ENCODE results near the gene NDFIP2. TPM values are rescaled to one million over a fixed set of nuclear protein-coding genes. Genes with fewer than 3 reads are reported as not detected.

The NDFIP2 gene
- total RNA-seq, 1 experiment from 2014 or later = 49.6 TPM

- ATAC-seq (no peak), DNase-seq (ENCODE audit: low read depth, low spot score) (no peak)
- H3K9me2 ChIP-seq (ENCODE audit: insufficient read depth) = no peaks in the 10 kb centered on the region
- no peak overlapping the region for H3K4me2 ChIP-seq (ENCODE audit: low read length)
- intact Hi-C loops (cut with micrococcal nuclease) = no loop called here
- H3K36me3 ChIP-seq (ENCODE audit: control insufficient read depth in 1 of 2, insufficient read depth in 2 of 2, low read length in 2 of 2) = no peaks in the 10 kb centered on the region
- BruUV-seq (replicated peaks) = no TSS peak
- no peaks in the 10 kb centered on the region for H3K9me3 ChIP-seq (ENCODE audit: control insufficient read depth in 1 of 2, insufficient read depth in 1 of 2, low read depth in 1 of 2, low read length in 2 of 2)
- TF ChIP-seq ZNF274 (IDR thresholded peaks at IDR 0.05; ENCODE audit: low read depth, low read length) = no peak
- TF ChIP-seq RAD21 (IDR thresholded peaks at IDR 0.05; ENCODE audit: low read depth) = no peak
- no peak for TF ChIP-seq YY1 (IDR thresholded peaks at IDR 0.05; ENCODE audit: extremely low read depth, insufficient replicate concordance, low read depth, low read length)
- TF ChIP-seq, protein P1, sequence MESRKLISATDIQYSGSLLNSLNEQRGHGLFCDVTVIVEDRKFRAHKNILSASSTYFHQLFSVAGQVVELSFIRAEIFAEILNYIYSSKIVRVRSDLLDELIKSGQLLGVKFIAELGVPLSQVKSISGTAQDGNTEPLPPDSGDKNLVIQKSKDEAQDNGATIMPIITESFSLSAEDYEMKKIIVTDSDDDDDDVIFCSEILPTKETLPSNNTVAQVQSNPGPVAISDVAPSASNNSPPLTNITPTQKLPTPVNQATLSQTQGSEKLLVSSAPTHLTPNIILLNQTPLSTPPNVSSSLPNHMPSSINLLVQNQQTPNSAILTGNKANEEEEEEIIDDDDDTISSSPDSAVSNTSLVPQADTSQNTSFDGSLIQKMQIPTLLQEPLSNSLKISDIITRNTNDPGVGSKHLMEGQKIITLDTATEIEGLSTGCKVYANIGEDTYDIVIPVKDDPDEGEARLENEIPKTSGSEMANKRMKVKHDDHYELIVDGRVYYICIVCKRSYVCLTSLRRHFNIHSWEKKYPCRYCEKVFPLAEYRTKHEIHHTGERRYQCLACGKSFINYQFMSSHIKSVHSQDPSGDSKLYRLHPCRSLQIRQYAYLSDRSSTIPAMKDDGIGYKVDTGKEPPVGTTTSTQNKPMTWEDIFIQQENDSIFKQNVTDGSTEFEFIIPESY (IDR thresholded peaks at IDR 0.05; ENCODE audit: extremely low read depth, insufficient replicate concordance, low read length) = no peak
- no peak for TF ChIP-seq EZH2phosphoT487 (IDR thresholded peaks at IDR 0.05; ENCODE audit: borderline replicate concordance)
- TF ChIP-seq POLR2AphosphoS5 (IDR thresholded peaks at IDR 0.05; ENCODE audit: low read depth, low read length) = no peak
- no peak for TF ChIP-seq EGR1 (IDR thresholded peaks at IDR 0.05; ENCODE audit: low read depth)
- no peak for TF ChIP-seq ATF3 (IDR thresholded peaks at IDR 0.05)
- TF ChIP-seq, protein P2, sequence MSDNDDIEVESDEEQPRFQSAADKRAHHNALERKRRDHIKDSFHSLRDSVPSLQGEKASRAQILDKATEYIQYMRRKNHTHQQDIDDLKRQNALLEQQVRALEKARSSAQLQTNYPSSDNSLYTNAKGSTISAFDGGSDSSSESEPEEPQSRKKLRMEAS (IDR thresholded peaks at IDR 0.05) = no peak
- TF ChIP-seq SRF (IDR thresholded peaks at IDR 0.05; ENCODE audit: low read depth) = no peak
- TF ChIP-seq SP1 (IDR thresholded peaks at IDR 0.05; ENCODE audit: low read depth) = no peak
- TF ChIP-seq ZFX (IDR thresholded peaks at IDR 0.05) = no peak
- no peak for TF ChIP-seq CTCF (IDR thresholded peaks at IDR 0.05 in 2 of 3, conservative IDR thresholded peaks at IDR 0.05 in 1 of 3; ENCODE audit: borderline replicate concordance in 1 of 3, insufficient read depth in 1 of 3, low read depth in 2 of 3, low read length in 2 of 3)
- no peak for TF ChIP-seq CBX3 (IDR thresholded peaks at IDR 0.05; ENCODE audit: low read depth)
- no peak for TF ChIP-seq FOSL1 (IDR thresholded peaks at IDR 0.05; ENCODE audit: low read depth)
- TF ChIP-seq TCF7L2 (IDR thresholded peaks at IDR 0.05; ENCODE audit: borderline replicate concordance, extremely low read depth, insufficient read depth, insufficient read length) = no peak
- no peak for TF ChIP-seq REST (IDR thresholded peaks at IDR 0.05; ENCODE audit: low read depth)
- TF ChIP-seq JUND (IDR thresholded peaks at IDR 0.05) = no peak
- no peak overlapping the region for H3K9ac ChIP-seq (ENCODE audit: low read length)
- H3K27me3 ChIP-seq (ENCODE audit: insufficient read depth, low read length) = no peaks in the 10 kb centered on the region
- CTCF ChIA-PET = no interaction called here
- peaks cover 99% of the 10 kb centered on the region for H3K79me2 ChIP-seq (ENCODE audit: insufficient read depth, low read length)
- H4K20me1 ChIP-seq (ENCODE audit: insufficient read depth) = peaks cover 9% of the 10 kb centered on the region; the same call in 1 of the 2 replicates
- no peak overlapping the region for H2AFZ ChIP-seq (ENCODE audit: low read depth, low read length, poor library complexity, severe bottlenecking)
- H3K4me1 ChIP-seq (ENCODE audit: control insufficient read depth in 1 of 2, insufficient read depth in 2 of 2, low read length in 2 of 2) = no peaks in the 10 kb centered on the region
- POLR2A ChIA-PET = no interaction called here
- RAD21 ChIA-PET (ENCODE audit: low non-redundant PET in 1 of 2, low total read pairs in 2 of 2, uncharacterized antibody in 2 of 2, unreplicated experiment in 2 of 2) = no interaction called here
- H3K4me3 ChIP-seq (replicated peaks in 1 of 2; ENCODE audit: low read depth in 1 of 2, low read length in 2 of 2) = no peak overlapping the region
- H3K27ac ChIP-seq (ENCODE audit: low read depth, low read length) = no peak overlapping the region
Observed at GRCh38 chr13:79496188-79496587, 15.2 kb downstream of the NDFIP2 start.

Measured in HCT116 (cell line).